Endothelial cell of umbilical vein (primary cell): ENCODE data around the gene KRT37. TPM values are rescaled to one million over a fixed set of nuclear protein-coding genes. Genes with fewer than 3 reads are reported as not detected.
"Not testable (repeated sequence)": the region's sequence is repeated elsewhere in the genome, so short reads cannot be mapped to it uniquely, and the experiment has no call there.

Source experiments
- BruUV-seq: library from RNA; stranded (reverse); fragments of 400-500 nt; replicated peaks from 2 replicates; lab custom pipeline; 2021; lab: Mats Ljungman, UMichigan
- CTCF ChIA-PET: fragments of 300-600, 350-600 bp; sonication (Branson Sonifier 250); formaldehyde crosslinking; loops from one replicate; lab custom pipeline; 2021; ENCODE audit warnings: antibody characterized with exemption, inconsistent platforms; lab: Charles Lee
- POLR2A ChIA-PET: fragments of 300-600, 350-600 bp; sonication (Branson Sonifier 250); formaldehyde crosslinking; loops from one replicate; lab custom pipeline; 2021; ENCODE audit warnings: antibody characterized with exemption, inconsistent platforms; lab: Charles Lee
- DNase-seq: peaks from one replicate; pipeline ENCODE4 v3.0.0-alpha.2; 2011; ENCODE audit warnings: low read depth, low spot score
- FAIRE-seq: peaks from 2 replicates; lab custom pipeline; 2011; peaks lifted over from hg19 to GRCh38; lab: Jason Lieb, UNC
- H2AFZ ChIP-seq: 2 replicates; pipeline ENCODE4 v1.6.0; 2012; ENCODE audit warnings: low read depth, low read length, control low read depth, inconsistent platforms
- H3K27ac ChIP-seq: 2 replicates; pipeline ENCODE4 v1.5.1; 2011; ENCODE audit warnings: low read depth, mild to moderate bottlenecking, control low read depth, low read length, moderate library complexity; ENCODE audit not compliant: insufficient read depth
- H3K27me3 ChIP-seq, 2 experiments: 2 replicates each; pipeline versions ENCODE4 v1.6.0 to v1.6.1; 2011; ENCODE audit warnings: low read length in 2 of 2, mixed read lengths in 1 of 2; ENCODE audit not compliant: control insufficient read depth in 2 of 2, insufficient read depth in 2 of 2
- H3K36me3 ChIP-seq, 2 experiments: 2 replicates in 1 of 2; 3 replicates in 1 of 2; pipeline ENCODE4 v1.5.1; 2011; ENCODE audit warnings: low read length in 2 of 2, mild to moderate bottlenecking in 1 of 2, moderate library complexity in 1 of 2; ENCODE audit not compliant: control insufficient read depth in 2 of 2, insufficient read depth in 2 of 2; ENCODE audit errors: extremely low read depth in 1 of 2
- H3K4me1 ChIP-seq: 3 replicates; pipeline ENCODE4 v1.5.1; 2011; ENCODE audit warnings: mild to moderate bottlenecking, low read length; ENCODE audit not compliant: control insufficient read depth, insufficient read depth; ENCODE audit errors: extremely low read depth
- H3K4me2 ChIP-seq: 2 replicates; pipeline ENCODE4 v1.6.1; 2011; ENCODE audit warnings: low read length, control low read depth, mixed read lengths; ENCODE audit not compliant: insufficient read depth
- H3K4me3 ChIP-seq, 3 experiments: fragments of 200-600 bp in 1 of 3; sonication (generic), shearing (Covaris generic) in 1 of 3; replicated peaks in 1 of 3; 2 replicates each; pipeline ENCODE4 v1.5.1; 2011 to 2016; ENCODE audit warnings: control low read depth in 3 of 3, low read length in 3 of 3, mild to moderate bottlenecking in 2 of 3, inconsistent platforms in 1 of 3, low read depth in 1 of 3, moderate library complexity in 1 of 3; ENCODE audit not compliant: insufficient read depth in 1 of 3
- H3K79me2 ChIP-seq: 2 replicates; pipeline ENCODE4 v1.6.0; 2012; ENCODE audit warnings: low read length, inconsistent platforms; ENCODE audit not compliant: control insufficient read depth, insufficient read depth
- H3K9ac ChIP-seq: replicated peaks from 2 replicates; pipeline ENCODE3; 2011; ENCODE audit warnings: low read length, control low read depth; ENCODE audit not compliant: insufficient read depth; ENCODE audit errors: extremely low read depth
- H3K9me1 ChIP-seq: replicated peaks from 3 replicates; pipeline ENCODE4 v1.6.0; 2011; ENCODE audit warnings: mild to moderate bottlenecking, low read length; ENCODE audit not compliant: control insufficient read depth, insufficient read depth; ENCODE audit errors: extremely low read depth
- H3K9me3 ChIP-seq: replicated peaks from 2 replicates; pipeline ENCODE4 v1.5.1; 2012; ENCODE audit warnings: low read length, inconsistent platforms; ENCODE audit not compliant: control insufficient read depth, insufficient read depth
- H4K20me1 ChIP-seq: replicated peaks from 2 replicates; pipeline ENCODE3; 2011; ENCODE audit warnings: mild to moderate bottlenecking, low read length; ENCODE audit not compliant: control insufficient read depth, insufficient read depth; ENCODE audit errors: extremely low read depth
- CTCF ChIP-seq, 2 donors: IDR thresholded peaks; 1 replicate in 1 of 2; 2 replicates in 1 of 2; pipeline ENCODE4 v1.5.1; 2011; ENCODE audit warnings: low read length in 2 of 2, mild to moderate bottlenecking in 2 of 2, moderate library complexity in 2 of 2, control low read depth in 1 of 2, inconsistent platforms in 1 of 2, low read depth in 1 of 2; ENCODE audit not compliant: insufficient read depth in 1 of 2; ENCODE audit errors: extremely low read depth in 1 of 2
- EZH2 ChIP-seq: IDR thresholded peaks from 2 replicates; pipeline ENCODE4 v1.6.1; 2012; ENCODE audit warnings: borderline replicate concordance, low read depth, mild to moderate bottlenecking, moderate library complexity, low read length, inconsistent platforms; ENCODE audit not compliant: severe bottlenecking
- FOS ChIP-seq: IDR thresholded peaks from 2 replicates; pipeline ENCODE4 v1.6.1; 2011; ENCODE audit warnings: mild to moderate bottlenecking, low read length, moderate library complexity, borderline replicate concordance; ENCODE audit not compliant: insufficient read depth
- GATA2 ChIP-seq: IDR thresholded peaks from 2 replicates; pipeline ENCODE4 v1.7.0; 2011; ENCODE audit warnings: low read depth, mild to moderate bottlenecking, moderate library complexity, mixed read lengths, low read length; ENCODE audit not compliant: insufficient read length, insufficient read depth
- JUN ChIP-seq: IDR thresholded peaks from 2 replicates; pipeline ENCODE4 v1.6.1; 2011; ENCODE audit warnings: borderline replicate concordance, low read depth; ENCODE audit not compliant: insufficient read length, insufficient read depth
- MAX ChIP-seq: IDR thresholded peaks from 2 replicates; pipeline ENCODE4 v1.6.1; 2011; ENCODE audit not compliant: insufficient read depth, insufficient read length
- MYC ChIP-seq: IDR thresholded peaks from one replicate; pipeline ENCODE4 v1.6.1; 2011; ENCODE audit warnings: mild to moderate bottlenecking, low read depth, low read length
- POLR2A ChIP-seq: IDR thresholded peaks from 2 replicates; pipeline ENCODE4 v1.6.1; 2012; ENCODE audit warnings: low read depth, mild to moderate bottlenecking, control low read depth, low read length
- POLR2AphosphoS5 ChIP-seq: IDR thresholded peaks from 2 replicates; pipeline ENCODE4 v1.6.1; 2012; ENCODE audit warnings: low read depth, mild to moderate bottlenecking, control low read depth, low read length, moderate library complexity; ENCODE audit not compliant: insufficient read depth
- dilution Hi-C: fragments of 300-500 bp; cut with MboI; formaldehyde crosslinking; loops from one replicate; pipeline ENCODE4 v1.15.0; 2019; ENCODE audit warnings: low sequenced_read_pairs; ENCODE audit not compliant: extremely low pct_ligation_motif_present
- intact Hi-C: fragments of 100-400 bp; cut with micrococcal nuclease; formaldehyde crosslinking; loops from one replicate; pipeline ENCODE4 v1.10.0; 2022
- polyA plus RNA-seq, 4 experiments: library from polyadenylated mRNA; depleted of rRNA in 3 of 4; stranded (reverse) in 3 of 4; unstranded in 1 of 4; fragments of >200 nt; gene quantifications; 2 replicates each; pipeline versions ENCODE4 v1.2.1 to v1.2.3, GENCODE V29; 2011 to 2012; ENCODE audit warnings: missing spikeins in 1 of 4
- total RNA-seq: library from RNA; stranded (reverse); gene quantifications from 2 replicates; pipeline ENCODE4 v1.2.3, GENCODE V29; 2021

KRT37 gene
- total and polyA plus RNA-seq, 2 donors (not counting 3 experiments of a cell fraction or from before 2014, with no cell fraction given), result not detected

GRCh38 chr17:41422586-41422985 is 1.8 kb downstream of the KRT37 start:
- H3K4me1 ChIP-seq, H3K9ac ChIP-seq, H3K27ac ChIP-seq, POLR2A ChIA-PET, H2AFZ ChIP-seq, H3K9me1 ChIP-seq, H3K27me3 ChIP-seq, BruUV-seq, H3K9me3 ChIP-seq, H4K20me1 ChIP-seq, H3K4me3 ChIP-seq, H3K4me2 ChIP-seq, H3K36me3 ChIP-seq, FAIRE-seq, CTCF ChIA-PET, dilution Hi-C loops, DNase-seq, H3K79me2 ChIP-seq: not testable (repeated sequence)
- intact Hi-C loops, result loop anchor here (10.0 kb wide), 1 partner anchor 52 kb away; no protein-coding TSS in a partner anchor

- FAIRE-seq, result no peak
- CTCF ChIA-PET, result no interaction called here
- POLR2A ChIA-PET, result no interaction called here
Measured at GRCh38 chr17:41421617-41422016, 2.8 kb downstream of the KRT37 start.

More at GRCh38 chr17:41421617-41422016, 2.8 kb downstream of the KRT37 start:
- DNase-seq, result no peak
- TF ChIP-seq EZH2 (no peak), JUN (no peak), POLR2A (no peak), MAX (no peak), CTCF (IDR thresholded peaks at IDR 0.05; ENCODE audit: extremely low read depth in 1 of 2, insufficient read depth in 1 of 2, low read depth in 1 of 2, low read length in 2 of 2) (no peak), GATA2 (no peak), POLR2AphosphoS5 (no peak), MYC (no peak), FOS (no peak)
- intact Hi-C loops, result loop anchor here (10.0 kb wide), 1 partner anchor 53 kb away; no protein-coding TSS in a partner anchor
- no peaks in the 10 kb centered on the region for H3K79me2 ChIP-seq
- H3K9ac ChIP-seq, result no peak overlapping the region
- no peaks in the 10 kb centered on the region for H3K9me1 ChIP-seq
- H3K4me1 ChIP-seq, result no peaks in the 10 kb centered on the region
- H2AFZ ChIP-seq, result no peak overlapping the region
- dilution Hi-C loops, result no loop called here
- H3K36me3 ChIP-seq, result no peaks in the 10 kb centered on the region
- no peaks in the 10 kb centered on the region for H3K9me3 ChIP-seq
- no peak overlapping the region for H3K4me2 ChIP-seq
- H4K20me1 ChIP-seq, result no peaks in the 10 kb centered on the region
- H3K4me3 ChIP-seq, result no peak overlapping the region
- H3K27ac ChIP-seq, result no peak overlapping the region
- peaks cover 0 to 2% of the 10 kb centered on the region in 2 experiments for H3K27me3 ChIP-seq
- no TSS peak for BruUV-seq
